SK-N-SH (cell line): Measurements from ENCODE around the gene TMEM176B. TPM values are rescaled to one million over a fixed set of nuclear protein-coding genes. Genes with fewer than 3 reads are reported as not detected.

Experiments used
- CTCF ChIA-PET: fragments of 300-600, 350-600 bp; formaldehyde crosslinking; extraction: SDS; loops from one replicate; lab custom pipeline; 2021; lab: Yijun Ruan, JAX
- POLR2A ChIA-PET: fragments of 350-600 bp; sonication (Branson Sonifier 250); formaldehyde crosslinking; extraction: SDS; loops from one replicate; lab custom pipeline; 2020; ENCODE audit warnings: antibody characterized with exemption, inconsistent platforms; lab: Yijun Ruan, JAX
- DNase-seq: peaks from one replicate; pipeline ENCODE4 v3.0.0; 2012
- H2AFZ ChIP-seq: fragments of 200-600 bp; sonication (generic); 2 replicates; pipeline ENCODE4 v1.8.1; 2016; ENCODE audit warnings: antibody characterized with exemption, mild to moderate bottlenecking, low read depth
- H3F3A ChIP-seq: fragments of 200-600 bp; sonication (generic); replicated peaks from 2 replicates; pipeline ENCODE3; 2016; ENCODE audit warnings: antibody characterized with exemption, mild to moderate bottlenecking; ENCODE audit not compliant: insufficient read depth
- H3K27ac ChIP-seq, 2 experiments: fragments of 200-500 bp in 1 of 2; fragments of 200-600 bp in 1 of 2; sonication (Bioruptor generic) in 1 of 2; sonication (generic), shearing (Covaris generic) in 1 of 2; 2 replicates each; pipeline versions ENCODE4 v1.5.1 to v1.6.1; 2014 to 2016; ENCODE audit warnings: low read depth in 2 of 2, inconsistent platforms in 1 of 2, low read length in 1 of 2, mild to moderate bottlenecking in 1 of 2, mixed read lengths in 1 of 2
- H3K27me3 ChIP-seq: fragments of 200-600 bp; sonication (generic), shearing (Covaris generic); 2 replicates; pipeline ENCODE4 v1.6.1; 2016; ENCODE audit warnings: mixed run types; ENCODE audit not compliant: insufficient read depth
- H3K36me3 ChIP-seq, 2 experiments: fragments of 200-500 bp in 1 of 2; fragments of 200-600 bp in 1 of 2; sonication (Bioruptor generic) in 1 of 2; sonication (generic) in 1 of 2; replicated peaks in 1 of 2; 2 replicates each; pipeline versions ENCODE3 to v1.5.1; 2014 to 2016; ENCODE audit warnings: low read length in 1 of 2, mild to moderate bottlenecking in 1 of 2; ENCODE audit not compliant: insufficient read depth in 2 of 2, control insufficient read depth in 1 of 2
- H3K4me1 ChIP-seq, 2 experiments: fragments of 200-500 bp in 1 of 2; fragments of 200-600 bp in 1 of 2; sonication (Bioruptor generic) in 1 of 2; sonication (generic), shearing (Covaris generic) in 1 of 2; 2 replicates each; pipeline versions ENCODE4 v1.5.1 to v1.6.1; 2014 to 2016; ENCODE audit warnings: low read depth in 1 of 2, low read length in 1 of 2, mixed run types in 1 of 2; ENCODE audit not compliant: insufficient read depth in 2 of 2, control insufficient read depth in 1 of 2
- H3K4me2 ChIP-seq: fragments of 200-600 bp; sonication (generic), shearing (Covaris generic); 2 replicates; pipeline ENCODE4 v1.6.1; 2017; ENCODE audit warnings: mixed run types
- H3K4me3 ChIP-seq, 2 experiments: fragments of 200-500 bp in 1 of 2; fragments of 200-600 bp in 1 of 2; sonication (Bioruptor generic) in 1 of 2; sonication (generic), shearing (Covaris generic) in 1 of 2; 2 replicates each; pipeline versions ENCODE4 v1.5.1 to v1.8.1; 2014 to 2016; ENCODE audit warnings: low read depth in 2 of 2, inconsistent platforms in 1 of 2, low read length in 1 of 2, mild to moderate bottlenecking in 1 of 2, mixed read lengths in 1 of 2, moderate library complexity in 1 of 2
- H3K79me2 ChIP-seq: fragments of 200-600 bp; sonication (generic); 2 replicates; pipeline ENCODE4 v1.8.1; 2017; ENCODE audit warnings: mild to moderate bottlenecking; ENCODE audit not compliant: insufficient read depth
- H3K9ac ChIP-seq: fragments of 200-600 bp; sonication (generic); 2 replicates; pipeline ENCODE4 v1.6.1; 2017; ENCODE audit warnings: mixed run types
- H3K9me2 ChIP-seq: fragments of 200-600 bp; sonication (generic); 2 replicates; pipeline ENCODE4 v1.6.1; 2017; ENCODE audit warnings: mixed run types
- H3K9me3 ChIP-seq: fragments of 200-600 bp; sonication (generic); 2 replicates; pipeline ENCODE4 v1.6.1; 2017; ENCODE audit warnings: mixed run types, mild to moderate bottlenecking, moderate library complexity
- H4K20me1 ChIP-seq: fragments of 200-600 bp; sonication (generic); 2 replicates; pipeline ENCODE4 v1.6.1; 2017; ENCODE audit warnings: mild to moderate bottlenecking, mixed run types; ENCODE audit not compliant: insufficient read depth
- EP300 ChIP-seq, 2 experiments: IDR thresholded peaks; 2 replicates each; pipeline versions ENCODE4 v1.4.0 to v1.6.1; 2012; ENCODE audit warnings: borderline replicate concordance in 1 of 2, low read depth in 1 of 2, low read length in 1 of 2
- EZH2phosphoT487 ChIP-seq: fragments of 200-600 bp; sonication (generic); IDR thresholded peaks from 2 replicates; pipeline ENCODE4 v1.6.1; 2017; ENCODE audit warnings: low read depth, mixed run types, mild to moderate bottlenecking, antibody characterized with exemption, moderate library complexity, borderline replicate concordance
- FOSL2 ChIP-seq: IDR thresholded peaks from 2 replicates; pipeline ENCODE4 v1.4.0; 2012; ENCODE audit warnings: low read depth, mild to moderate bottlenecking, moderate library complexity, borderline replicate concordance
- FOXJ3 ChIP-seq: sonication (generic); formaldehyde crosslinking; IDR thresholded peaks from 2 replicates; pipeline ENCODE4 v1.5.1; 2020; ENCODE audit warnings: mild to moderate bottlenecking, missing genetic modification reagents
- FOXM1 ChIP-seq: IDR thresholded peaks from 2 replicates; pipeline ENCODE4 v1.4.0; 2012; ENCODE audit warnings: low read depth, mild to moderate bottlenecking
- GABPA ChIP-seq: IDR thresholded peaks from 2 replicates; pipeline ENCODE4 v1.4.0; 2012; ENCODE audit warnings: low read depth, mild to moderate bottlenecking
- GATA2 ChIP-seq: sonication (generic); formaldehyde crosslinking; IDR thresholded peaks from 2 replicates; pipeline ENCODE4 v1.5.0; 2020; ENCODE audit warnings: mild to moderate bottlenecking, missing genetic modification reagents
- JUND ChIP-seq: IDR thresholded peaks from 2 replicates; pipeline ENCODE4 v1.4.0; 2012
- MEF2A ChIP-seq: IDR thresholded peaks from 2 replicates; pipeline ENCODE4 v1.4.0; 2012; ENCODE audit warnings: low read depth, borderline replicate concordance
- MXI1 ChIP-seq: IDR thresholded peaks from 2 replicates; pipeline ENCODE4 v1.6.1; 2012; ENCODE audit warnings: mild to moderate bottlenecking, low read depth, low read length, improper control_type of control experiment
- NRF1 ChIP-seq: IDR thresholded peaks from 2 replicates; pipeline ENCODE4 v1.6.1; 2012; ENCODE audit warnings: low read depth, mild to moderate bottlenecking, low read length
- POLR2AphosphoS5 ChIP-seq: IDR thresholded peaks from 2 replicates; pipeline ENCODE4 v1.6.1; 2012; ENCODE audit warnings: low read depth, low read length
- RAD21 ChIP-seq: IDR thresholded peaks from 2 replicates; pipeline ENCODE4 v1.6.1; 2012; ENCODE audit warnings: mild to moderate bottlenecking, low read length
- RCOR1 ChIP-seq: fragments of 150-350 bp; IDR thresholded peaks from 2 replicates; pipeline ENCODE4 v1.6.1; 2017; ENCODE audit warnings: antibody characterized with exemption, low read length
- RFX5 ChIP-seq: IDR thresholded peaks from 2 replicates; pipeline ENCODE4 v1.6.1; 2012; ENCODE audit warnings: mild to moderate bottlenecking, improper control_type of control experiment, low read length
- TAF1 ChIP-seq: IDR thresholded peaks from 2 replicates; pipeline ENCODE4 v1.6.1; 2012; ENCODE audit warnings: low read depth, mild to moderate bottlenecking, low read length, moderate library complexity, borderline replicate concordance
- TCF12 ChIP-seq: IDR thresholded peaks from 2 replicates; pipeline ENCODE4 v1.4.0; 2012
- TEAD4 ChIP-seq: IDR thresholded peaks from 2 replicates; pipeline ENCODE4 v1.4.0; 2012; ENCODE audit warnings: mild to moderate bottlenecking, borderline replicate concordance; ENCODE audit not compliant: insufficient read depth
- YY1 ChIP-seq: IDR thresholded peaks from 2 replicates; pipeline ENCODE4 v1.4.0; 2012; ENCODE audit warnings: low read depth, mild to moderate bottlenecking
- WGBS: methylation state at CpG from one replicate; pipeline ENCODE4 v1.1.6; 2017; ENCODE audit warnings: low lambda C conversion rate; 5-methylcytosine and 5-hydroxymethylcytosine counted together
- polyA plus RNA-seq, 3 experiments: library from polyadenylated mRNA; depleted of rRNA; stranded (reverse); fragments of >200 nt; gene quantifications; 2 replicates each; pipeline ENCODE4 v1.2.3, GENCODE V29; 2012
- TF ChIP-seq, protein P1 (sequence below): fragments of 150-350 bp; IDR thresholded peaks from 2 replicates; pipeline ENCODE4 v1.6.1; 2017; ENCODE audit warnings: antibody characterized with exemption, low read length, low read depth, borderline replicate concordance

Gene TMEM176B
- polyA plus RNA-seq, 1 of the 3 experiments (the other 2 are of a cell fraction), result not detected

DNA sequence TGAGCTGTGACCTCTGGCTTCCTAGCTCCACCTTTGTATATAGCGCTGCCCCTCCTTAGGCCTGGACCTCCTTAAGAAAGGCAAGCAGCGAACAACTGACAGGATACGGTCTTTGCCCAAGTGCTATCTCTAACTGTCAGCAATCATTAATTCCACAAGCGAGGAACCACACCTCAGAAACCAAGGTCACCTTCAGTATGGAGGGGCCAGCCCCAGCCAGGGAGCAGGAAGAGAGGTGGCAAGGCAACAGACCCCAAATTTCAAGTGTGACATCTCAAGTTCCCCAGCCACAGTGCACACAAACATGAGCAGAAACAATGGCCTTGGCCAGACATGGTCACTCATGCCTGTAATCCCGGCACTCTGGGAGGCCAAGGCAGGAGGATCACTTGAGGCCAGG is 47.4 kb upstream of the TMEM176B start:
- POLR2A ChIA-PET, result no interaction called here
- H3K79me2 ChIP-seq, result no peaks in the 10 kb centered on the region

DNA sequence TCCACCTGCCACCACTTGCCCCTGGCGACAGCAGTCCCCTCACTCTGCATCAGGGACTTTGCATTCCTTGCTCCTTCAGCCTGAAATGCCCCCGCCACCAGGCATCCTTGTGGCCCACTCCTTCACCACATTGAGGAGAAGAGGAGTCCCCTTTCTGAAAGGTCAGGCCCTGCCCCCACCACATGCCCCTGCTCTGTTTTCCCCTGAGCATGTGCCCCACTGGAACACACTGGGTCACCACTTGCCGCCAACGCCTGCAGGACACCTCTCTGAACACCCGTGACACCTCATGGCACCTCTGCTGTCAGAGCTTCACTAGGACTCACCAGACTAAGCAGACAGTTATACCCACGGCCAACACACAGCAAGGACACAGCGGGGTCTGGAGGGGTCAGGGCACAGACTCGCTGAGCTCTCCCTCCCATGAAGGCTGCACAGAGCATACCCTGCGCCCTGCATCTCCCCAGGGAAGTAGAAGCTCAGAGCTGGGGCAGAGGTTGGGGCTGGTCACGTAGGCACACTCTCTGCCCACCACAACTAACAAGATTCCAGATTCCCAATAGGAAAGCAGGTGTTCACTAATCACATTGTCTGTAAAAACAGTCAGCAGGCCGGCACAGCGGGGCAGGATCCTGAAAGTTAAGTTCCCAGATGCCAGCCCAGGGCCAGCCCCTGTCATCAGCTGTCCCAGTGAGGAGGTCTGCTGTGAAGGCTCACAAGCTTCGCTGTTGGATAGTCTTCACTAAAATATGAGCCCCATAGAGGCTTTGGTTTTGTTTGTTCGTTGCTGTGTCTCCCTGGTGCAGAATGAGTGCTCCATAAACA is 46.3 kb upstream of the TMEM176B start:
- WGBS, result 32% methylated on average over 13 of the region's 14 CpGs
- Histone ChIP-seq H2AFZ (no peak overlapping the region), H4K20me1 (no peaks in the 10 kb centered on the region), H3K36me3 (no peaks in the 10 kb centered on the region), H3K9me2 (no peaks in the 10 kb centered on the region), H3K9ac (no peak overlapping the region), H3F3A (no peaks in the 10 kb centered on the region), H3K4me1 (peaks cover 0 to 20% of the 10 kb centered on the region in 2 experiments; a peak in 1 of 4 replicates), H3K4me2 (no peak overlapping the region), H3K79me2 (no peaks in the 10 kb centered on the region), H3K9me3 (no peaks in the 10 kb centered on the region), H3K27me3 (no peaks in the 10 kb centered on the region), H3K27ac (peak overlapping the region in 1 of 2 experiments; percentile 11; a peak in 1 of 4 replicates), H3K4me3 (no peak overlapping the region)
- ChIA-PET CTCF (interaction anchor here (0.5 to 2.1 kb wide), 10 partner anchors 8 to 139 kb away, joined by 3 to 7 read pairs (median 4); no protein-coding TSS in a partner anchor), POLR2A (no interaction called here)
- DNase-seq, result no peak
- no peak for TF ChIP-seq FOXM1
- no peak for TF ChIP-seq EZH2phosphoT487

More for the DNA sequence above, 47.4 kb upstream of the TMEM176B start:
- DNase-seq, result no peak
- Histone ChIP-seq H3K4me1 (peaks cover 0 to 20% of the 10 kb centered on the region in 2 experiments; a peak in 1 of 4 replicates), H3K27ac (no peak overlapping the region), H3K4me3 (no peak overlapping the region), H3K9me3 (no peaks in the 10 kb centered on the region), H3K9me2 (no peaks in the 10 kb centered on the region), H3K9ac (no peak overlapping the region), H4K20me1 (no peaks in the 10 kb centered on the region), H3K27me3 (0 out of 2 replicates have a peak, but pooled peaks cover 7% of the 10 kb centered on the region), H3F3A (no peaks in the 10 kb centered on the region), H3K36me3 (no peaks in the 10 kb centered on the region), H3K4me2 (no peak overlapping the region), H2AFZ (no peak overlapping the region)
- CTCF ChIA-PET, result interaction anchor here (0.7 to 1.5 kb wide), 6 partner anchors 9 to 60 kb away, joined by 3 to 7 read pairs (median 4); no protein-coding TSS in a partner anchor
- no peak for TF ChIP-seq TEAD4
- no peak for TF ChIP-seq FOXJ3 (CRISPR knock-in tag)
- no peak for TF ChIP-seq MXI1
- no peak for TF ChIP-seq RFX5
- no peak for TF ChIP-seq EZH2phosphoT487
- TF ChIP-seq GATA2 (CRISPR knock-in tag), result no peak
- TF ChIP-seq YY1, result no peak
- TF ChIP-seq GABPA, result no peak
- no peak for TF ChIP-seq NRF1
- TF ChIP-seq, protein P1, sequence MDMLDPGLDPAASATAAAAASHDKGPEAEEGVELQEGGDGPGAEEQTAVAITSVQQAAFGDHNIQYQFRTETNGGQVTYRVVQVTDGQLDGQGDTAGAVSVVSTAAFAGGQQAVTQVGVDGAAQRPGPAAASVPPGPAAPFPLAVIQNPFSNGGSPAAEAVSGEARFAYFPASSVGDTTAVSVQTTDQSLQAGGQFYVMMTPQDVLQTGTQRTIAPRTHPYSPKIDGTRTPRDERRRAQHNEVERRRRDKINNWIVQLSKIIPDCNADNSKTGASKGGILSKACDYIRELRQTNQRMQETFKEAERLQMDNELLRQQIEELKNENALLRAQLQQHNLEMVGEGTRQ, result no peak
- no peak for TF ChIP-seq POLR2AphosphoS5
- no peak for TF ChIP-seq RCOR1
- no peak for TF ChIP-seq RAD21
- no peak for TF ChIP-seq EP300 (IDR thresholded peaks at IDR 0.05; ENCODE audit: borderline replicate concordance in 1 of 2, low read depth in 1 of 2, low read length in 1 of 2)
- no peak for TF ChIP-seq TAF1
- TF ChIP-seq JUND, result no peak
- TF ChIP-seq TCF12, result no peak
- TF ChIP-seq FOSL2, result no peak
- no peak for TF ChIP-seq MEF2A
- no peak for TF ChIP-seq FOXM1
- 60% methylated on average over 5 of the region's 5 CpGs for WGBS
